ENCODE measurements around the gene GABBR2. TPM values are rescaled to one million over a fixed set of nuclear protein-coding genes. Genes with fewer than 3 reads are reported as not detected.

Gene GABBR2
- total RNA-seq, 2 experiments from 2014 or later, result not detected

DNA sequence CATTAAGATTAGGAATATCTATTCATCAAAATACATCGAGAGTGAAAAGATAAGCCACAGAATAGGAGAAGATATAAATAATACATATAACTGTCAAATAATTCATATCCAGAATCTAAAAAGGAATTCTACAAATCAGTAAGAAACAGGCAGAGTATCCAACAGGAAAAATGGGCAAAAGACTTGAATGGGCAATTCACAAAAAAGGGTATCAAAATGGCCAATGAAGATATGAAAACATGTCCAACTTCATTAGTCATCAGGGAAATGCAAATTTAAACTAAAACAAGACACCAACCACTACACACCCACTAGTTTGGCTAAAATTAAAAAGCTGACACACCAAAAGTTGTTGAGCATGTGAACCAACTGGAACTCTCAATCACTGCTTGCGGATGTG is 246.4 kb downstream of the GABBR2 start:
- no peaks in the 10 kb centered on the region for H3K36me3 ChIP-seq (ENCODE audit: insufficient read depth, low read length)
- TF ChIP-seq, protein P1, sequence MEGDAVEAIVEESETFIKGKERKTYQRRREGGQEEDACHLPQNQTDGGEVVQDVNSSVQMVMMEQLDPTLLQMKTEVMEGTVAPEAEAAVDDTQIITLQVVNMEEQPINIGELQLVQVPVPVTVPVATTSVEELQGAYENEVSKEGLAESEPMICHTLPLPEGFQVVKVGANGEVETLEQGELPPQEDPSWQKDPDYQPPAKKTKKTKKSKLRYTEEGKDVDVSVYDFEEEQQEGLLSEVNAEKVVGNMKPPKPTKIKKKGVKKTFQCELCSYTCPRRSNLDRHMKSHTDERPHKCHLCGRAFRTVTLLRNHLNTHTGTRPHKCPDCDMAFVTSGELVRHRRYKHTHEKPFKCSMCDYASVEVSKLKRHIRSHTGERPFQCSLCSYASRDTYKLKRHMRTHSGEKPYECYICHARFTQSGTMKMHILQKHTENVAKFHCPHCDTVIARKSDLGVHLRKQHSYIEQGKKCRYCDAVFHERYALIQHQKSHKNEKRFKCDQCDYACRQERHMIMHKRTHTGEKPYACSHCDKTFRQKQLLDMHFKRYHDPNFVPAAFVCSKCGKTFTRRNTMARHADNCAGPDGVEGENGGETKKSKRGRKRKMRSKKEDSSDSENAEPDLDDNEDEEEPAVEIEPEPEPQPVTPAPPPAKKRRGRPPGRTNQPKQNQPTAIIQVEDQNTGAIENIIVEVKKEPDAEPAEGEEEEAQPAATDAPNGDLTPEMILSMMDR (conservative IDR thresholded peaks at IDR 0.05; ENCODE audit: low read length), result no peak
- TF ChIP-seq EZH2phosphoT487 (IDR thresholded peaks at IDR 0.05; ENCODE audit: borderline replicate concordance, low read depth, low read length), result no peak
- no peaks in the 10 kb centered on the region for H4K20me1 ChIP-seq (ENCODE audit: insufficient read depth, low read length)
- intact Hi-C loops (cut with micrococcal nuclease; ENCODE audit: unreplicated experiment), result no loop called here
- H3K4me1 ChIP-seq (ENCODE audit: insufficient read depth, low read length, poor library complexity, severe bottlenecking), result no peaks in the 10 kb centered on the region
- no TSS peak for BruUV-seq (replicated peaks)
- H3K9me2 ChIP-seq (ENCODE audit: insufficient read depth, low read length), result no peaks in the 10 kb centered on the region
- H3K79me2 ChIP-seq (ENCODE audit: insufficient read depth, low read depth, low read length), result no peaks in the 10 kb centered on the region
- DNase-seq (ENCODE audit: low spot score), result no peak
- CTCF ChIA-PET (ENCODE audit: unreplicated experiment), result no interaction called here
- H3K4me3 ChIP-seq (ENCODE audit: low read depth, low read length, poor library complexity, severe bottlenecking), result no peak overlapping the region
- H2AFZ ChIP-seq (ENCODE audit: low read length), result no peak overlapping the region
- H3K27ac ChIP-seq (ENCODE audit: low read depth, low read length, poor library complexity, severe bottlenecking), result no peak overlapping the region
- POLR2A ChIA-PET, result no interaction called here
- peaks cover 15% of the 10 kb centered on the region; the same call in 1 of the 2 replicates for H3K9me3 ChIP-seq (ENCODE audit: low read length)
- no peak overlapping the region for H3K4me2 ChIP-seq (ENCODE audit: low read length)

DNA sequence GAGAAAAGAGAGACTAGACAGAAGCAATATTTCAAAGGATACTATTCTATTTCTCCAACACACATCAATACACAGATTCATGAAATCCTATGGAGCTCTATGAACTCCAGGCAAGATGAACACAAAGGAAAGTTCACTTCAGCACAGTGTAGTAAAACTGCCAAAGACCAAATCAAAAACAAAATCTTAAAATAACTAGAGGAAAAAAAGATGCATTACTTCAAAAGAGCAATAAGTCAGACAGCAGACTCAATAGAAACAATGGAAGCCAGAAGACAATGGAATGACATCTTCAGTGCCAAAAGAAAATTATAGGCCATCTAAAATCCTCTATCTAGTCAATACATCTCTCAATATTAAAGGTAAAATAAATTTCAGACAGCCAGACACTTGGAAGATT is 248.0 kb downstream of the GABBR2 start:
- Histone ChIP-seq H3K9me2 (ENCODE audit: insufficient read depth, low read length) (no peaks in the 10 kb centered on the region), H3K27ac (ENCODE audit: low read depth, low read length, poor library complexity, severe bottlenecking) (no peak overlapping the region), H3K79me2 (ENCODE audit: insufficient read depth, low read depth, low read length) (no peaks in the 10 kb centered on the region), H3K36me3 (ENCODE audit: insufficient read depth, low read length) (no peaks in the 10 kb centered on the region), H3K4me1 (ENCODE audit: insufficient read depth, low read length, poor library complexity, severe bottlenecking) (no peaks in the 10 kb centered on the region), H2AFZ (ENCODE audit: low read length) (no peak overlapping the region), H3K4me3 (ENCODE audit: low read depth, low read length, poor library complexity, severe bottlenecking) (no peak overlapping the region), H3K4me2 (ENCODE audit: low read length) (no peak overlapping the region), H4K20me1 (ENCODE audit: insufficient read depth, low read length) (no peaks in the 10 kb centered on the region), H3K9me3 (ENCODE audit: low read length) (peaks cover 15% of the 10 kb centered on the region; the same call in 1 of the 2 replicates)
- ChIA-PET POLR2A (no interaction called here), CTCF (ENCODE audit: unreplicated experiment) (no interaction called here)
- DNase-seq (ENCODE audit: low spot score), result no peak
- no TSS peak for BruUV-seq (replicated peaks)
- no peak for TF ChIP-seq EZH2phosphoT487 (IDR thresholded peaks at IDR 0.05; ENCODE audit: borderline replicate concordance, low read depth, low read length)
- TF ChIP-seq, protein P1 (conservative IDR thresholded peaks at IDR 0.05; ENCODE audit: low read length), result no peak
- intact Hi-C loops (cut with micrococcal nuclease; ENCODE audit: unreplicated experiment), result no loop called here

DNA sequence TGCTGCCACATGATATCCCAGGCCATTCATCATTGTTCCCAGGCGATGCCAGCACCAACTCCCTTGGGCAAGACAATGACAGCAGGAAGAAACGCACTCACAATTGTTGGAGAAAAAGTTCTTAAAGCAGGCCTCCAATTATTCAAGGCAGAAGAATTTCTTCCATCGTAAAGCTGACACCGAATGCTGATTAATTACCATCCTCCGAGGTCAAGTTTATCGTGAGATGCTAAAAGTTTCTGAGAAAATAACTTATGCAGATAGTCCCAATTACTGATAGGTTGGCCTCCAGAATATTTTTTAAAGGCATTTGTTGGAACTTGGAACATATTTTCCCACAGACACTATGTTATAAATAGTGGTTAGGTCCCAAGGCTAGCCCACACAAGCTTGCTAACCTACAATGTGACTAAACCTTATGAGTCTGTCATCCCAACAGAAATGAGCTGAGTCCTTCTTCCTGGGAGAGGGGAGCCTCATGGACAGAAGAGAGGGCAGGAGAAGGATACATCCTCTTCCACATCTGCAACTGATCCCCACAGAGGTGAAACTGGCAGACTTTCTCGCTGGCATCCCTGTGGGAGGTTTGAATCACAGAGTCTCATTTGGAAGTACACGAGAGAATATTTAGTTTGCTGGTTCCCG is 250.9 kb downstream of the GABBR2 start:
- H3K9me3 ChIP-seq (ENCODE audit: low read length), result peaks cover 15% of the 10 kb centered on the region; the same call in 1 of the 2 replicates
- POLR2A ChIA-PET, result no interaction called here
- no TSS peak for BruUV-seq (replicated peaks)
- CTCF ChIA-PET (ENCODE audit: unreplicated experiment), result no interaction called here
- H3K4me3 ChIP-seq (ENCODE audit: low read depth, low read length, poor library complexity, severe bottlenecking), result no peak overlapping the region
- intact Hi-C loops (cut with micrococcal nuclease; ENCODE audit: unreplicated experiment), result no loop called here
- H2AFZ ChIP-seq (ENCODE audit: low read length), result no peak overlapping the region
- H4K20me1 ChIP-seq (ENCODE audit: insufficient read depth, low read length), result no peaks in the 10 kb centered on the region
- H3K4me1 ChIP-seq (ENCODE audit: insufficient read depth, low read length, poor library complexity, severe bottlenecking), result no peaks in the 10 kb centered on the region
- H3K27ac ChIP-seq (ENCODE audit: low read depth, low read length, poor library complexity, severe bottlenecking), result no peak overlapping the region
- H3K79me2 ChIP-seq (ENCODE audit: insufficient read depth, low read depth, low read length), result no peaks in the 10 kb centered on the region
- DNase-seq (ENCODE audit: low spot score), result no peak
- H3K4me2 ChIP-seq (ENCODE audit: low read length), result no peak overlapping the region
- TF ChIP-seq, protein P1 (conservative IDR thresholded peaks at IDR 0.05; ENCODE audit: low read length), result no peak
- no peak for TF ChIP-seq EZH2phosphoT487 (IDR thresholded peaks at IDR 0.05; ENCODE audit: borderline replicate concordance, low read depth, low read length)
- H3K9me2 ChIP-seq (ENCODE audit: insufficient read depth, low read length), result no peaks in the 10 kb centered on the region
- H3K36me3 ChIP-seq (ENCODE audit: insufficient read depth, low read length), result no peaks in the 10 kb centered on the region
